Dermis blood vessel endothelial cell (primary cell): ENCODE data around the gene PRR14. TPM values are rescaled to one million over a fixed set of nuclear protein-coding genes. Genes with fewer than 3 reads are reported as not detected.
"Not testable (repeated sequence)": the region's sequence is repeated elsewhere in the genome, so short reads cannot be mapped to it uniquely, and the experiment has no call there.

Source experiments
- DNase-seq: peaks from one replicate; pipeline ENCODE4 v3.0.0; 2010
- total RNA-seq: library from RNA; depleted of rRNA; stranded (reverse); fragments of >200 nt; gene quantifications from 2 replicates; pipeline ENCODE4 v1.2.3, GENCODE V29; 2014

PRR14 gene
- total RNA-seq, 1 donor from 2014 or later: 8.0 TPM

GRCh38 chr16:30632454-30632853 is 18.3 kb upstream of the PRR14 start:
- DNase-seq: not testable (repeated sequence)

GRCh38 chr16:30633526-30633925 is 17.2 kb upstream of the PRR14 start:
- peak; percentile 14 for DNase-seq

GRCh38 chr16:30636599-30636998 is 14.2 kb upstream of the PRR14 start:
- DNase-seq: no peak

- DNase-seq: not testable (repeated sequence)
These were observed 13.6 kb upstream of the PRR14 start for GRCh38 chr16:30637139-30637538.

GRCh38 chr16:30637944-30638343 is 12.8 kb upstream of the PRR14 start:
- peak; percentile 73 for DNase-seq

GRCh38 chr16:30641378-30641982 is 9.3 kb upstream of the PRR14 start:
- DNase-seq: no peak

- no peak for DNase-seq
These were observed 6.4 kb upstream of the PRR14 start for GRCh38 chr16:30644334-30644830.

- DNase-seq: no peak
These were observed 5.0 kb upstream of the PRR14 start for GRCh38 chr16:30645727-30646126.

GRCh38 chr16:30647274-30647571 is 3.5 kb upstream of the PRR14 start:
- DNase-seq: no peak

- no peak for DNase-seq
These were observed 913 bp upstream of the PRR14 start for GRCh38 chr16:30649725-30650368.

GRCh38 chr16:30651124-30652004 is 604 bp downstream of the PRR14 start:
- DNase-seq: peak; percentile 82

GRCh38 chr16:30652005-30652296 is 1.2 kb downstream of the PRR14 start:
- no peak for DNase-seq

- DNase-seq: no peak
These were observed 2.0 kb downstream of the PRR14 start for GRCh38 chr16:30652718-30653117.

- no peak for DNase-seq
These were observed 4.1 kb downstream of the PRR14 start for GRCh38 chr16:30654856-30655255.

GRCh38 chr16:30655815-30656347 is 5.1 kb downstream of the PRR14 start:
- no peak for DNase-seq

- no peak for DNase-seq
These were observed 5.6 kb downstream of the PRR14 start for GRCh38 chr16:30656388-30656787.

GRCh38 chr16:30656974-30657865 is 6.5 kb downstream of the PRR14 start:
- DNase-seq: no peak

GRCh38 chr16:30657866-30658730 is 7.3 kb downstream of the PRR14 start, which contains the start of gene FBRS:
Gene FBRS, plus strand, starts transcription at chr16:30658431. Its CDS starts 1,088 bp downstream, at chr16:30659519.
- DNase-seq: peak; percentile 100

GRCh38 chr16:30658731-30659506 is 8.2 kb downstream of the PRR14 start:
- DNase-seq: peak; percentile 98
